ENCODE measurements around the gene NSMF. TPM values are rescaled to one million over a fixed set of nuclear protein-coding genes. Genes with fewer than 3 reads are reported as not detected.

Gene NSMF
- total RNA-seq: 11.6 TPM

GRCh38 chr9:137459152-137459600, at the start of gene NSMF:
Gene NSMF, minus strand, starts transcription at chr9:137459334. Its CDS starts 232 bp downstream, at chr9:137459102.
- peak; percentile 90 for DNase-seq

- DNase-seq: peak; percentile 22
These were observed 47.6 kb upstream of the NSMF start for GRCh38 chr9:137506702-137507171.

- DNase-seq: no peak
These were observed 47.1 kb upstream of the NSMF start for GRCh38 chr9:137506274-137506673.

- DNase-seq: no peak
These were observed 46.4 kb upstream of the NSMF start for GRCh38 chr9:137505421-137506140.

GRCh38 chr9:137504432-137504777, 45.3 kb upstream of the NSMF start:
- DNase-seq: no peak

- no peak for DNase-seq
These were observed 43.1 kb upstream of the NSMF start for GRCh38 chr9:137502008-137502911.

GRCh38 chr9:137501457-137501856, 42.3 kb upstream of the NSMF start:
- DNase-seq: no peak

- no peak for DNase-seq
These were observed 41.7 kb upstream of the NSMF start for GRCh38 chr9:137500666-137501397.

GRCh38 chr9:137499858-137500661, 40.9 kb upstream of the NSMF start:
- DNase-seq: no peak

- no peak for DNase-seq
These were observed 40.3 kb upstream of the NSMF start for GRCh38 chr9:137499416-137499815.

- DNase-seq: no peak
These were observed 39.6 kb upstream of the NSMF start for GRCh38 chr9:137498720-137499150.

GRCh38 chr9:137497921-137498719, 39.0 kb upstream of the NSMF start:
- no peak for DNase-seq

- no peak for DNase-seq
These were observed 37.7 kb upstream of the NSMF start for GRCh38 chr9:137496601-137497375.

- no peak for DNase-seq
These were observed 35.6 kb upstream of the NSMF start for GRCh38 chr9:137494550-137495351.

- no peak for DNase-seq
These were observed 35.0 kb upstream of the NSMF start for GRCh38 chr9:137494104-137494544.

- DNase-seq: no peak
These were observed 34.4 kb upstream of the NSMF start for GRCh38 chr9:137493364-137494103.

- no peak for DNase-seq
These were observed 33.6 kb upstream of the NSMF start for GRCh38 chr9:137492464-137493363.

Data from skin of body (tissue), 2 donors.